IMR-90 (cell line): Measurements from ENCODE around the gene DEDD2. TPM values are rescaled to one million over a fixed set of nuclear protein-coding genes. Genes with fewer than 3 reads are reported as not detected.
A peak's percentile ranks its signal among the peaks of the same experiment; 100 is the strongest.

Experiments used
- ATAC-seq: fragments of 200-7000 bp; cut with Tn5 transposase; 2 replicates; pipeline ENCODE4 v1.9.1; 2020; ENCODE audit warnings: low read depth, mild to moderate bottlenecking, moderate library complexity
- BruUV-seq: library from RNA; stranded (reverse); fragments of 400-500 nt; replicated peaks from 2 replicates; lab custom pipeline; 2021; lab: Mats Ljungman, UMichigan
- CTCF ChIA-PET: fragments of 300-600 bp; formaldehyde crosslinking; extraction: SDS; loops from one replicate; lab custom pipeline; 2021; ENCODE audit warnings: antibody characterized with exemption; lab: Yijun Ruan, JAX
- POLR2A ChIA-PET: fragments of 300-600 bp; sonication (Branson Sonifier 250); formaldehyde crosslinking; loops from one replicate; lab custom pipeline; 2022; ENCODE audit warnings: antibody characterized with exemption; ENCODE audit not compliant: unreplicated experiment; lab: Charles Lee
- DNase-seq: peaks from one replicate; pipeline ENCODE4 v3.0.0; 2013
- H2AFZ ChIP-seq: replicated peaks from 2 replicates; pipeline ENCODE3; 2013; ENCODE audit warnings: low read length, mild to moderate bottlenecking; ENCODE audit not compliant: poor library complexity
- H2AK5ac ChIP-seq: 2 replicates; pipeline ENCODE4 v1.6.1; 2013; ENCODE audit warnings: low read depth, low read length, inconsistent platforms
- H2AK9ac ChIP-seq: replicated peaks from 2 replicates; pipeline ENCODE3; 2013; ENCODE audit warnings: mild to moderate bottlenecking, low read depth, low read length, moderate library complexity; ENCODE audit not compliant: poor library complexity
- H2BK120ac ChIP-seq: 2 replicates; pipeline ENCODE4 v1.6.1; 2013; ENCODE audit warnings: low read depth, low read length, inconsistent platforms
- H2BK15ac ChIP-seq: 3 replicates; pipeline ENCODE4 v1.6.1; 2013; ENCODE audit warnings: low read depth, low read length, inconsistent platforms
- H2BK20ac ChIP-seq: 2 replicates; pipeline ENCODE4 v1.6.1; 2013; ENCODE audit warnings: low read depth, mild to moderate bottlenecking, inconsistent platforms, low read length, moderate library complexity
- H2BK5ac ChIP-seq: 2 replicates; pipeline ENCODE4 v1.6.1; 2013; ENCODE audit warnings: mild to moderate bottlenecking, low read depth, low read length, inconsistent platforms; ENCODE audit not compliant: poor library complexity, severe bottlenecking
- H3K14ac ChIP-seq: replicated peaks from 2 replicates; pipeline ENCODE4 v1.6.1; 2013; ENCODE audit warnings: low read depth, low read length, inconsistent platforms
- H3K18ac ChIP-seq: 2 replicates; pipeline ENCODE4 v1.6.1; 2013; ENCODE audit warnings: low read depth, low read length, control low read depth
- H3K23ac ChIP-seq: 2 replicates; pipeline ENCODE4 v1.6.1; 2013; ENCODE audit warnings: low read depth, low read length, inconsistent platforms
- H3K27ac ChIP-seq: 2 replicates; pipeline ENCODE4 v1.5.1; 2013; ENCODE audit warnings: mild to moderate bottlenecking, control low read depth, low read length; ENCODE audit not compliant: insufficient read depth
- H3K27me3 ChIP-seq: 2 replicates; pipeline ENCODE4 v1.6.1; 2013; ENCODE audit warnings: low read length; ENCODE audit not compliant: control insufficient read depth, insufficient read depth
- H3K36me3 ChIP-seq: 2 replicates; pipeline ENCODE4 v1.6.1; 2013; ENCODE audit warnings: low read length, mixed read lengths; ENCODE audit not compliant: control insufficient read depth, insufficient read depth
- H3K4ac ChIP-seq: 2 replicates; pipeline ENCODE4 v1.6.1; 2013; ENCODE audit warnings: low read depth, low read length, inconsistent platforms
- H3K4me1 ChIP-seq: 2 replicates; pipeline ENCODE4 v1.6.1; 2013; ENCODE audit warnings: low read length, mixed read lengths; ENCODE audit not compliant: control insufficient read depth, insufficient read depth
- H3K4me2 ChIP-seq: 2 replicates; pipeline ENCODE4 v1.6.1; 2013; ENCODE audit warnings: low read depth, mild to moderate bottlenecking, control low read depth, low read length, moderate library complexity
- H3K4me3 ChIP-seq: 2 replicates; pipeline ENCODE4 v1.5.1; 2013; ENCODE audit warnings: low read depth, mild to moderate bottlenecking, control low read depth, low read length, moderate library complexity; ENCODE audit not compliant: insufficient read depth
- H3K56ac ChIP-seq: 2 replicates; pipeline ENCODE4 v1.6.1; 2013; ENCODE audit warnings: low read length, inconsistent platforms; ENCODE audit not compliant: insufficient read depth; ENCODE audit errors: extremely low read depth
- H3K79me1 ChIP-seq, 2 experiments: 2 replicates each; pipeline ENCODE4 v1.6.1; 2013; ENCODE audit warnings: low read length in 2 of 2, inconsistent platforms in 1 of 2, low read depth in 1 of 2
- H3K9ac ChIP-seq: 2 replicates; pipeline ENCODE4 v1.6.1; 2013; ENCODE audit warnings: low read depth, low read length, control low read depth
- H3K9me1 ChIP-seq: 2 replicates; pipeline ENCODE4 v1.6.1; 2013; ENCODE audit warnings: low read length, inconsistent platforms; ENCODE audit not compliant: insufficient read depth
- H3K9me3 ChIP-seq: 2 replicates; pipeline ENCODE4 v1.6.1; 2013; ENCODE audit warnings: low read length; ENCODE audit not compliant: control insufficient read depth, insufficient read depth
- H4K20me1 ChIP-seq: 2 replicates; pipeline ENCODE4 v1.6.1; 2013; ENCODE audit warnings: low read length, inconsistent platforms; ENCODE audit not compliant: insufficient read depth
- H4K5ac ChIP-seq: 2 replicates; pipeline ENCODE4 v1.6.1; 2013; ENCODE audit warnings: mild to moderate bottlenecking, low read depth, low read length, control low read depth
- H4K8ac ChIP-seq, 2 experiments: 2 replicates each; pipeline ENCODE4 v1.6.1; 2013; ENCODE audit warnings: low read depth in 2 of 2, low read length in 2 of 2, control low read depth in 1 of 2, inconsistent platforms in 1 of 2
- H4K91ac ChIP-seq: 2 replicates; pipeline ENCODE4 v1.6.1; 2013; ENCODE audit warnings: low read depth, low read length, inconsistent platforms; ENCODE audit not compliant: insufficient read depth
- BHLHE40 ChIP-seq: fragments of 150-350 bp; IDR thresholded peaks from 2 replicates; pipeline ENCODE4 v1.6.1; 2016; ENCODE audit warnings: mild to moderate bottlenecking, low read depth, low read length
- CHD1 ChIP-seq: IDR thresholded peaks from 2 replicates; pipeline ENCODE4 v1.6.1; 2012; ENCODE audit warnings: low read depth, low read length, improper control_type of control experiment
- CTCF ChIP-seq: conservative IDR thresholded peaks from 2 replicates; pipeline ENCODE4 v1.5.1; 2012; ENCODE audit warnings: mild to moderate bottlenecking, low read depth, low read length, improper control_type of control experiment
- MAZ ChIP-seq: IDR thresholded peaks from 2 replicates; pipeline ENCODE4 v1.6.1; 2012; ENCODE audit warnings: low read depth, mild to moderate bottlenecking, low read length, improper control_type of control experiment, moderate library complexity, borderline replicate concordance
- MXI1 ChIP-seq: IDR thresholded peaks from 2 replicates; pipeline ENCODE4 v1.6.1; 2012; ENCODE audit warnings: low read depth, mild to moderate bottlenecking, low read length, moderate library complexity, borderline replicate concordance
- POLR2A ChIP-seq: IDR thresholded peaks from 2 replicates; pipeline ENCODE4 v1.6.1; 2012; ENCODE audit warnings: mild to moderate bottlenecking, low read depth, low read length
- RAD21 ChIP-seq: IDR thresholded peaks from 2 replicates; pipeline ENCODE4 v1.6.1; 2012; ENCODE audit warnings: low read length, improper control_type of control experiment
- SMC3 ChIP-seq: fragments of 150-350 bp; IDR thresholded peaks from 2 replicates; pipeline ENCODE4 v1.6.1; 2016; ENCODE audit warnings: low read depth, mild to moderate bottlenecking, antibody characterized with exemption, low read length, moderate library complexity
- WGBS, 2 experiments: methylation state at CpG; one replicate each; pipeline versions ENCODE4 v1.1.5 to v1.1.7; 2013; ENCODE audit warnings: missing lambda C conversion rate in 2 of 2; ENCODE audit not compliant: insufficient read length in 1 of 2; ENCODE audit errors: extremely low coverage in 2 of 2; 5-methylcytosine and 5-hydroxymethylcytosine counted together
- dilution Hi-C: fragments of 300-500 bp; cut with HindIII; formaldehyde crosslinking; loops from one replicate; pipeline ENCODE4 v1.14.3; 2018; ENCODE audit warnings: low sequenced_read_pairs; ENCODE audit not compliant: unreplicated experiment
- in situ Hi-C: fragments of 300-500 bp; cut with MboI; formaldehyde crosslinking; loops from 3 replicates; pipeline ENCODE4 v1.14.3; 2019; ENCODE audit warnings: low sequenced_read_pairs, inconsistent platforms, mixed read lengths
- intact Hi-C: fragments of 100-400 bp; cut with micrococcal nuclease; formaldehyde crosslinking; loops from 2 replicates; pipeline ENCODE4 v1.10.0; 2022
- polyA plus RNA-seq, 3 experiments: library from polyadenylated mRNA; depleted of rRNA; stranded (reverse); fragments of >200 nt; gene quantifications; 2 replicates each; pipeline ENCODE4 v1.2.3, GENCODE V29; 2012; ENCODE audit warnings: low replicate concordance in 1 of 3
- total RNA-seq: library from RNA; depleted of rRNA; stranded (reverse); fragments of >200 nt; gene quantifications from 2 replicates; pipeline ENCODE4 v1.2.3, GENCODE V29; 2012
- TF ChIP-seq, protein P1 (sequence below): fragments of 150-350 bp; IDR thresholded peaks from 2 replicates; pipeline ENCODE4 v1.6.1; 2017; ENCODE audit warnings: mild to moderate bottlenecking, antibody characterized with exemption, low read length, low read depth

DEDD2 gene
- total and polyA plus RNA-seq, 2 of the 4 experiments (the other 2 are of a cell fraction) = 8.2 to 21.0 TPM

GRCh38 chr19:42176990-42177685, 40.3 kb downstream of the DEDD2 start:
- Histone ChIP-seq H4K91ac (no peak overlapping the region), H3K23ac (no peak overlapping the region), H2BK5ac (no peak overlapping the region), H4K20me1 (0 out of 2 replicates have a peak, but pooled peaks cover 6% of the 10 kb centered on the region), H3K27me3 (peaks cover 80% of the 10 kb centered on the region), H3K79me1 (no peaks in the 10 kb centered on the region), H3K9me1 (no peaks in the 10 kb centered on the region), H4K5ac (no peak overlapping the region), H2BK15ac (no peak overlapping the region), H2AK5ac (no peak overlapping the region), H3K4me1 (peaks cover 2% of the 10 kb centered on the region; the same call in 1 of the 2 replicates), H3K4ac (no peak overlapping the region), H3K9ac (no peak overlapping the region), H3K4me2 (peak overlapping the region; percentile 53), H2AK9ac (no peak overlapping the region), H2BK20ac (no peak overlapping the region), H3K4me3 (peak overlapping the region; percentile 64), H3K56ac (no peak overlapping the region), H2BK120ac (no peak overlapping the region), H3K36me3 (no peaks in the 10 kb centered on the region), H2AFZ (peak overlapping the region; percentile 86), H4K8ac (no peak overlapping the region), H3K18ac (no peak overlapping the region), H3K14ac (no peak overlapping the region), H3K27ac (no peak overlapping the region), H3K9me3 (no peaks in the 10 kb centered on the region)
- no TSS peak for BruUV-seq
- DNase-seq (peak; percentile 76), ATAC-seq (peak; percentile 99)
- in situ Hi-C loops = no loop called here
- TF ChIP-seq BHLHE40 (no peak), CTCF (peak; percentile 54), MAZ (peak; percentile 57; the same call in 1 of the 2 replicates), MXI1 (no peak), SMC3 (0 out of 2 replicates have a peak, but pooled peaks have one; percentile 8), RAD21 (peak; percentile 25; the same call in 1 of the 2 replicates), POLR2A (no peak), CHD1 (no peak)
- TF ChIP-seq, protein P1, sequence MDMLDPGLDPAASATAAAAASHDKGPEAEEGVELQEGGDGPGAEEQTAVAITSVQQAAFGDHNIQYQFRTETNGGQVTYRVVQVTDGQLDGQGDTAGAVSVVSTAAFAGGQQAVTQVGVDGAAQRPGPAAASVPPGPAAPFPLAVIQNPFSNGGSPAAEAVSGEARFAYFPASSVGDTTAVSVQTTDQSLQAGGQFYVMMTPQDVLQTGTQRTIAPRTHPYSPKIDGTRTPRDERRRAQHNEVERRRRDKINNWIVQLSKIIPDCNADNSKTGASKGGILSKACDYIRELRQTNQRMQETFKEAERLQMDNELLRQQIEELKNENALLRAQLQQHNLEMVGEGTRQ = no peak
- intact Hi-C loops = loop anchor here (2.0 kb wide), 1 partner anchor 44 kb away; the partner anchor contains the start of gene POU2F2
- 0% methylated on average over 20 of the region's 66 CpGs; no CpG with 5 or more reads in 1 of the 2 experiments for WGBS, 2 experiments
- POLR2A ChIA-PET = no interaction called here
- dilution Hi-C loops = no loop called here
- CTCF ChIA-PET = interaction anchor here (0.8 kb wide), 1 partner anchor 13 kb away, joined by 4 read pairs; no protein-coding TSS in a partner anchor
